K562 (cell line): Measurements from ENCODE around the gene IQCE.

Experiments
- GATAD2A ChIP-seq: fragments of 450-650 bp; IDR thresholded peaks from 2 replicates; pipeline ENCODE4 v1.6.1; 2017
- HCFC1 ChIP-seq: IDR thresholded peaks from 2 replicates; pipeline ENCODE4 v1.6.1; 2012; ENCODE audit warnings: low read depth, low read length, improper control_type of control experiment
- KLF13 ChIP-seq: fragments of 450-650 bp; IDR thresholded peaks from 2 replicates; pipeline ENCODE4 v1.6.1; 2016; ENCODE audit warnings: missing genetic modification characterization, low read depth, mild to moderate bottlenecking, missing compliant biosample characterization, moderate library complexity, borderline replicate concordance
- POLR2AphosphoS2 ChIP-seq: IDR thresholded peaks from 2 replicates; pipeline ENCODE4 v1.6.1; 2012; ENCODE audit warnings: low read length, improper control_type of control experiment
- POLR2AphosphoS5 ChIP-seq: IDR thresholded peaks from 2 replicates; pipeline ENCODE4 v1.6.1; 2011; ENCODE audit warnings: mild to moderate bottlenecking, low read depth, low read length, moderate library complexity; ENCODE audit not compliant: control insufficient read depth, insufficient read depth
- U2AF2 ChIP-seq: fragments of 200-400 bp; formaldehyde crosslinking; optimal IDR thresholded peaks from 2 replicates; pipeline ENCODE3; 2017; ENCODE audit warnings: low read depth, mild to moderate bottlenecking, low read length
- ZNF274 ChIP-seq: IDR thresholded peaks from 2 replicates; pipeline ENCODE4 v1.6.1; 2011; ENCODE audit warnings: low read depth, mild to moderate bottlenecking, low read length, moderate library complexity, borderline replicate concordance
- ZNF551 ChIP-seq: fragments of 250-450 bp; sonication (Bioruptor Pico); IDR thresholded peaks from 2 replicates; pipeline ENCODE4 v1.5.0; 2021; ENCODE audit warnings: mild to moderate bottlenecking, moderate library complexity
- TF ChIP-seq, protein P1 (sequence below), 3 experiments: IDR thresholded peaks in 2 of 3; conservative IDR thresholded peaks in 1 of 3; 2 replicates each; pipeline ENCODE4 v1.5.1; 2011 to 2012; ENCODE audit warnings: low read length in 3 of 3, mild to moderate bottlenecking in 3 of 3, control low read depth in 2 of 3, improper control_type of control experiment in 1 of 3, inconsistent platforms in 1 of 3, low read depth in 1 of 3, mixed read lengths in 1 of 3, moderate library complexity in 1 of 3; ENCODE audit not compliant: insufficient read depth in 2 of 3
- TF ChIP-seq, protein P2 (sequence below): sonication (generic); formaldehyde crosslinking; IDR thresholded peaks from 2 replicates; pipeline ENCODE4 v1.8.1; 2023; ENCODE audit warnings: mild to moderate bottlenecking, missing genetic modification reagents

DNA sequence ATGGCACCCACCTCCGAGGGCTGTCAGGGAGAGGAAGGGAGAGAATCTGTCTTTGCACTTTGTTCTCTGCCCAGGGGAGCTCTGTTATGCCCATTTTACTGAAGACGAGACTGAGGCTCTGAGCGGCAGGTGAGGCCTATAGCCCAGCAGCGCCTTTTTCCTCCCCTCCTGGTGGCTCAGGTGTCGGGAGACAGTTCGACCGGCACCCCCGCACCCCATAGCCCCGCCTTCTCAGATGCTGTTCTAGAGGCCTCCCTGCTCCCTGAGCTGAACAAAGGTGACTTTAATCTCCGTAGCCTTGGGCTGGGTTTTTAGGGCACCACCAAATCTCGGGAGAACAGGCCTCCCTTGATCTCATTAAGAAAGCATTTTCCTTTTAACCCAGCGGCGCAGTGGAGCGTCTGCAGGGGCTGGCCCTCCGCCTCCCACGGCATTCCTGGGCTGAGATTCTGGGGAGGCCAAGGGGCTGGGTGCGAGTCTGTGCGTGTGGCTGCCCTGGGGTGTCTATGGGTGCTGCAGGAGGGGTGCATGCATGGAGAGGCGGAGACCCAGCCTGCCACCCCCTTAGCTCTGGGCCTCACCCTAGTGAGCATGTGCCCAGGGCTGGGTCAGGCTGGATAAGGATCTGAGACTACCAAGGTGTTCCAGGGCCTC is 35.9 kb upstream of the IQCE start:
- TF ChIP-seq, protein P1, sequence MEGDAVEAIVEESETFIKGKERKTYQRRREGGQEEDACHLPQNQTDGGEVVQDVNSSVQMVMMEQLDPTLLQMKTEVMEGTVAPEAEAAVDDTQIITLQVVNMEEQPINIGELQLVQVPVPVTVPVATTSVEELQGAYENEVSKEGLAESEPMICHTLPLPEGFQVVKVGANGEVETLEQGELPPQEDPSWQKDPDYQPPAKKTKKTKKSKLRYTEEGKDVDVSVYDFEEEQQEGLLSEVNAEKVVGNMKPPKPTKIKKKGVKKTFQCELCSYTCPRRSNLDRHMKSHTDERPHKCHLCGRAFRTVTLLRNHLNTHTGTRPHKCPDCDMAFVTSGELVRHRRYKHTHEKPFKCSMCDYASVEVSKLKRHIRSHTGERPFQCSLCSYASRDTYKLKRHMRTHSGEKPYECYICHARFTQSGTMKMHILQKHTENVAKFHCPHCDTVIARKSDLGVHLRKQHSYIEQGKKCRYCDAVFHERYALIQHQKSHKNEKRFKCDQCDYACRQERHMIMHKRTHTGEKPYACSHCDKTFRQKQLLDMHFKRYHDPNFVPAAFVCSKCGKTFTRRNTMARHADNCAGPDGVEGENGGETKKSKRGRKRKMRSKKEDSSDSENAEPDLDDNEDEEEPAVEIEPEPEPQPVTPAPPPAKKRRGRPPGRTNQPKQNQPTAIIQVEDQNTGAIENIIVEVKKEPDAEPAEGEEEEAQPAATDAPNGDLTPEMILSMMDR (IDR thresholded peaks at IDR 0.05 in 2 of 3, conservative IDR thresholded peaks at IDR 0.05 in 1 of 3; ENCODE audit: insufficient read depth in 2 of 3, low read depth in 1 of 3, low read length in 3 of 3) = no peak
- TF ChIP-seq POLR2AphosphoS5 (no peak), ZNF551 (CRISPR knock-in tag) (no peak), KLF13 (tag) (no peak), ZNF274 (no peak), GATAD2A (no peak), POLR2AphosphoS2 (no peak), U2AF2 (no peak), HCFC1 (no peak)
- TF ChIP-seq, protein P2, sequence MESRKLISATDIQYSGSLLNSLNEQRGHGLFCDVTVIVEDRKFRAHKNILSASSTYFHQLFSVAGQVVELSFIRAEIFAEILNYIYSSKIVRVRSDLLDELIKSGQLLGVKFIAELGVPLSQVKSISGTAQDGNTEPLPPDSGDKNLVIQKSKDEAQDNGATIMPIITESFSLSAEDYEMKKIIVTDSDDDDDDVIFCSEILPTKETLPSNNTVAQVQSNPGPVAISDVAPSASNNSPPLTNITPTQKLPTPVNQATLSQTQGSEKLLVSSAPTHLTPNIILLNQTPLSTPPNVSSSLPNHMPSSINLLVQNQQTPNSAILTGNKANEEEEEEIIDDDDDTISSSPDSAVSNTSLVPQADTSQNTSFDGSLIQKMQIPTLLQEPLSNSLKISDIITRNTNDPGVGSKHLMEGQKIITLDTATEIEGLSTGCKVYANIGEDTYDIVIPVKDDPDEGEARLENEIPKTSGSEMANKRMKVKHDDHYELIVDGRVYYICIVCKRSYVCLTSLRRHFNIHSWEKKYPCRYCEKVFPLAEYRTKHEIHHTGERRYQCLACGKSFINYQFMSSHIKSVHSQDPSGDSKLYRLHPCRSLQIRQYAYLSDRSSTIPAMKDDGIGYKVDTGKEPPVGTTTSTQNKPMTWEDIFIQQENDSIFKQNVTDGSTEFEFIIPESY (CRISPR knock-in tag) = peak; percentile 80; the same call in 1 of the 2 replicates
